GM18861 (cell line): ENCODE results near the gene TOX3.

ENCODE experiments used
- ATAC-seq: cut with Tn5 transposase; IDR thresholded peaks from one replicate; pipeline ENCODE4 v1.9.1; 2021; ENCODE audit not compliant: unreplicated experiment

TOX3 gene

GRCh38 chr16:52539191-52539590 is 7.8 kb downstream of the TOX3 start:
- no peak for ATAC-seq

GRCh38 chr16:52538511-52538910 is 8.4 kb downstream of the TOX3 start:
- ATAC-seq: no peak

GRCh38 chr16:52537516-52537915 is 9.4 kb downstream of the TOX3 start:
- ATAC-seq: no peak

GRCh38 chr16:52535076-52535475 is 11.9 kb downstream of the TOX3 start:
- ATAC-seq: no peak

GRCh38 chr16:52533296-52533695 is 13.6 kb downstream of the TOX3 start:
- ATAC-seq: no peak

GRCh38 chr16:52532384-52532783 is 14.6 kb downstream of the TOX3 start:
- ATAC-seq: no peak

GRCh38 chr16:52529226-52529625 is 17.7 kb downstream of the TOX3 start:
- no peak for ATAC-seq

- ATAC-seq: no peak
Measured at GRCh38 chr16:52528393-52529065, 18.4 kb downstream of the TOX3 start.

GRCh38 chr16:52526830-52527229 is 20.1 kb downstream of the TOX3 start:
- no peak for ATAC-seq

- ATAC-seq: no peak
Measured at GRCh38 chr16:52526116-52526828, 20.7 kb downstream of the TOX3 start.

- no peak for ATAC-seq
Measured at GRCh38 chr16:52521570-52521969, 25.4 kb downstream of the TOX3 start.

- ATAC-seq: no peak
Measured at GRCh38 chr16:52518884-52519283, 28.1 kb downstream of the TOX3 start.

- no peak for ATAC-seq
Measured at GRCh38 chr16:52515068-52515671, 31.8 kb downstream of the TOX3 start.

- no peak for ATAC-seq
Measured at GRCh38 chr16:52512297-52512987, 34.5 kb downstream of the TOX3 start.

GRCh38 chr16:52501746-52502145 is 45.2 kb downstream of the TOX3 start:
- ATAC-seq: no peak

- no peak for ATAC-seq
Measured at GRCh38 chr16:52500963-52501362, 46.0 kb downstream of the TOX3 start.

GRCh38 chr16:52499060-52499440 is 47.9 kb downstream of the TOX3 start:
- ATAC-seq: no peak

GRCh38 chr16:52498328-52499059 is 48.4 kb downstream of the TOX3 start:
- ATAC-seq: no peak

GRCh38 chr16:52497067-52497816 is 49.7 kb downstream of the TOX3 start:
- ATAC-seq: no peak
